ENCODE measurements around the gene GRID1.

GRID1 gene

GRCh38 chr10:85901599-85901998 lies 465.0 kb downstream of the GRID1 start:
- no peak for DNase-seq

DNA sequence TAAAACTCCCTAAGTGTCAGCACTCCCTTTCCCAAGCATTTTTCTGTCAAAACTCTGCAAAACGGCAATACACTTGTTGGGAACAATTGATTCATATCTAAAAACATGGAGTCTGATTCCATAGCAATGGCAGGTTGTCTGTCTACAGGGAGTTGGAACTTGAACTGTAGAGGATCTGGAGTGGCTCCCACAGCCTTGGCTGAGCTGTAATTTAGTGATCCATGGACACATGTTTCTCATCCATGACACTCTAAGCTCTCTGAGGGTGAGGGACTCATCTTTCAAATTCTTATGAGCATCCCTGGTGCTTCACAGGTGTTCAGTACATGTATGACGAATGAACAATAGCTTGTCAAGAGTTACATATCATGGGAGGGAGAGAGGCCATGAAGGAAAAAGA lies 466.1 kb downstream of the GRID1 start:
- DNase-seq = no peak

DNA sequence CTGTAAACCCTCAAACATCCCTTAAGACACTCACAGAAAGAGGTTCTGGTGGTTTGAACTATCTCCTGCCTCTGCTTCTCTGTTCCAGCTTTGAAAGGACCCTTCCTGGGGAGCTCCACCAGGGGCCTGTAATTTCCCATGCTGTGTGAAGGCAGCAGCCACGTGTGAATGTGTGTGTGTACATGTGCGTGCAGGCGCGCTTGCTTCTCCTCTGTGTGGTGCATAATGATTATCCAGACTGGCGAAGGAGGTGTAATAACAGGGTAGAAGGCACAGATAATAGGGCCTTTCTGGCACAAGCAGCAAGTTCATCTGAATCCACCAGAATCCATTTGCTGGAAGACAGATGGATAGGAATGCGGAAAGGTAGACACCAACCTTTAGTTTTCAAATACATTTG lies 466.5 kb downstream of the GRID1 start:
- no peak for DNase-seq

DNA sequence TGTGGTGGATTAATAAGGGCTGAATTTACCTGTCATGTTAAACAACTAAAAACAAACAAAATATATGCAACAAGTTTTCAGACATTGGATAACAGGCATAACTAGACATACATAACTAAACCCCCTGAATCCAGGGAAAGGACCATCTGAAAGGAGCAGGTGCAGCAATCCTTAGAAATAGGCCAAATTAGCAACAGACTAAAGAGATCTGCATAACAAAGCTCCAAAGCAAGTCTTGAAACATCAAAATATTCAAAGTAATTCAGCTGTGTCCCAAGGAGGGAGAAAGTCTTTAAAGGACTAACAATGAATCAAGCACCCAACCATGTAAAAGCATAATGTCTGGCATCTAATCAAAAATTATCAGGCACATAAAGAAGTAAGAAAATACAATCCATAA lies 475.1 kb downstream of the GRID1 start:
- DNase-seq = no peak

DNA sequence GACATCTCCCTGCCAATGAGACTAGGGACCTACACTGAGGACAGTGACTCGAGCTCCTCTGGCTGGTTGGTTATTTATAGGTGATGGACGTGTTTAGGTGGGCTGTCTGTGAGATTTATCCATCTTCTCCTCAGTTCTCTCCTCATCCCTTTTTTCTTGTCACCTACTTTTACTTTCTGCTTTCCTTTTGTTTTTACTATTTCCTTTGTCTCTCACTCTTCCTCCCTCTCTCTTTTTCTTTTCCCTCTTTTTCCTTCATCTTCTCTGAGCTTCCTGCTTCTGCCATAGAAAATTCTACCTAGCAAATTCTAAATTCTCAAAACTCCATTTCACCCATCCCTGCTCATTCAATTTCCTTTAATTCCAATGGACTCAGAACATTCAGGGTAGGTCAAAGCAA lies 478.0 kb downstream of the GRID1 start:
- no peak for DNase-seq

DNA sequence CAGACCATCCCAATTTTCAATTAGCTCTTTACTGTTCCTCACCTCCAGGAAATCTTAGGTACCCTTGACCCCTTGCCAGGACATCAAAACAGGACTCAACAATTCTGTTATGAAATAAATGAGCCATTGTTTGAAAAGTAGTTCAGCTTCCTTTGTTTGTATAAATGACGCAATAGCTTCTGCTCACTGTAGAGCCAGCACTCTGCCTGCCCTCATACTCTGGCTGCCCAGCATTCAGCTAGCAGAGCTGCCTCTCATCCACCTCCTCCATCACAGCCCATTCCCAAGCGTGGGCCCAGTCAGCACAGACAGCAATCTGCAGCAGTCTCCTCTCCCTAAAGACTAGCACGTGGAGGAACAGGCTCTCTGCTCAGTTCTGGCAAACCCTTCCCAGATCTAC lies 478.6 kb downstream of the GRID1 start:
- no peak for DNase-seq

GRCh38 chr10:85874208-85874607 lies 492.4 kb downstream of the GRID1 start:
- DNase-seq = no peak

DNA sequence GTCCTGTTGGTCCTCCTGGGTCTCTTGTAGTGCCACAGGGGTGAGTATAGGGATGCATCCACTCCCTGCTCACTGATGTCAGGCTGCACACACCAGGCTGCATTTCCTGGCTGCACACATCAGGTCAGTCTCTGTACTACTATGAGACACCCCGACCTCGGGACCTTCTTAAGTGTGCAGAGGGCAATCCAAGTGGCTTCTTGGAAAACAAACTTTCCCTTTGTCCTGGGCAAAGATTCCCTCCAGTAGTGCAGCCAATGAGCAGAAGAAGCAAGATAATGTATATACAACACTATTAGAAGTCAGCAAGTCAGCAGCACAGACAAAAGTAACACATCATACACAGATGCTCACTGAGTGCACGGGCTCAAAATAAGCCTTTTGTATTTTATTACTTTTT lies 493.5 kb downstream of the GRID1 start:
- no peak for DNase-seq

DNA sequence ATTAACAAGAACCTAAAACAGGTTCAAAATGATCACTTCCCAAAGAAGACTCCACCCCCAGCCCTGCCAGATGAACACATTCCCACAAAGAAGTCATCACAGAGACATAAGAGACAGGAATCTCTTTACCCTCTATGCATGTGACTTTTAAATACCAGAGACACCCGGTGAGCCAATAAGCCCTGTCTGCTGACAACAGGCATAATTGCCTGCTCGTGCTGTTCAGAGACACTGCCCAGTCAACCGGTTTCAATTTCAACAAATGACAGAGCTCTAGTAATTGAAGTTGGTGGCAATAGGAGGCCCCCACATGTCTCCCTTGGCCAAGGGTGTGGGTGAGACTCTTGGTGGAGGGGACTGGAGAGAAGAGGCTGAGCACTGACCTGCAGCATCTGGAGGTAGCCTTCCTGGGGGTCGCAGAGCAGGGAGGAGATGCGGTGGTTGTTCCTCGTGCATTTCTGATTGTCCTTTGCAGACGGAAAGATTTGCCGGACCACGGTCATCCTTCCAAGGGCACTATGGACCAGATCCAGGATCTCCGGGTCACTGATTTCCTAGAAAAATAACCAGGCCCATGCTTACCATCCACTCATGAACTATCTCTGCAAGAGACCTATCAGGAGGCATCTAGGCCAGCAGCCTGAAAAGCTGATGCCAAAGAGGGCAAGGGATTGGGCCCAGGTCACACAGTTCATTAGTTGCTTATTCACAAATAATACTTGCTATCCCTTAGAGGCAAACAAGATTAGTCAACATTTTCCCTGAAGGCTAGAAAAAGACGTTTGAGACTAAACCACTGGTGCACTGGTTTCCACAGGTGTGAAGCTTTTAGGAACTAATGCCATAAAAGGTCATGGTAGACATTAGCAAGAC lies 497.7 kb downstream of the GRID1 start:
- no peak for DNase-seq

GRCh38 chr10:85864868-85865526 lies 501.6 kb downstream of the GRID1 start:
- DNase-seq = no peak

DNA sequence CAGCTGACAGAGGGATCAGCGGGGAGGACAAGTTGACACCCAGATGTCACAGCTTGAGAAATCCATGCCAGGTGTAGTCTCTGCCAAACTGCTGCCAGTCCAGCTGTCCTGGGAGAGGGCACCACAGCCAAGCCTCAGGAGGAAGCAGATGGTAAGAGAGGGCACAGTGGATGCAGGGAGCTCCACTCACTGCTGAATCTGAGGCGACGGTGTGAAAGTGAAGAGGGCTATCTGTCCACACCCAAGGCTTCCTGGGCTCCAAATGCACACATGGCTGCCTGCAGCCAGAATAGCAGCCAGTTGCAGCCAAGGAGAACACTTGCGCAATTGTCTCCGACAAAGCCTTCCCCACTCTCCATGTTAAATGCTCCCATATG lies 502.4 kb downstream of the GRID1 start:
- no peak for DNase-seq

- DNase-seq = no peak
Measured at GRCh38 chr10:85863301-85864172, 503.1 kb downstream of the GRID1 start.

GRCh38 chr10:85862771-85863170 lies 503.8 kb downstream of the GRID1 start:
- no peak for DNase-seq

GRCh38 chr10:85861513-85862197 lies 504.9 kb downstream of the GRID1 start:
- DNase-seq = no peak

DNA sequence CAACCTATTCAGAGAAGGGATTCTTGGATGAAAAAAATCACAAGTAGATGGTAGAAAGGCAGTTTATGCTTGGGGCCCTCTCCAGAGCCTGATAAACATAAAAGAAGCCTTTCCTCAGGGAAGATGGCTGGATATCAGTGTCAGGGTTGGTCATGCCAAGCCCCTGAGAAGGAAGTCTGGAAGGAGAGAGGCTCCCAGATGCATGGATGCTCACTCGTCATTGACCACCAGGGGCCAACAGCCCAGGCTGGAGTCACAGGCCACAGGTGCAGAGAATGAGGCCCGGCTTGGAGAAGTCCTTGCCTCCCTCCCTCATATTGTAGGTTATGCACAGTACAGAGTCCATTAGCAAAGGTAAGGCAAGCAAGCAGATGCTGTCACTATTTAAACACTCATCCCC lies 506.7 kb downstream of the GRID1 start:
- no peak for DNase-seq

DNA sequence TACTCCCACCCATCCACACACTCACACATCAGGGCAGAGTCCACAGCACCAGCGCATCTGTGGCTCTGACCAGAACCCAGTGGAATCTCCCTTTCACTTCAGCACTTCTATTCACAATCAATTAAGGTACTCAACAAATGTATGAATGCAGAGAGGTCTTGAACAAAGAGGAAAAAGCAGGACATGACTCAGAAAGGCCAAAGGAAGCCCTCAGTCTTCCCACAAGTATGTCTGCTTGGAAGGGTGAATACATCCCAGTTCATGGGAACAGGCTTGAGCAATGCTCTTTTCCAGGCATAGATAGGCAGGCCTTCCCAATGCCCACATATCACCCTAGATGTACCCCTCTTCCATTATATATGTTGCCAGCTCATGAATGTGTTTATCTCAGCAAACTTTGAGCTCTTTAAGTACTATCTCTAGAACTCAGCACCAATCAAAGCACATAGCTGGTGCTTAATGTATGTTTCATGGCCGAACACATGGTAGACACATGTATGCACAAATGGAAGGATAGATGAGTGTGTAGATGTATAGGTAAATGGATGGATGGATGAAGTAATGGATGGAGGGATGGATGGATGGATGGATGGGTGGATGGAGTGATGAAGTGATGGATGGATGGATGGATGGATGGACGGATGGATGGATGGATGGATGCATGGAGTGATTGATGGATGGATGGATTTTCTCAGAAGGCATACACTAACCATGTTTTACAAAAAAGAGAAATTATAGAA lies 507.6 kb downstream of the GRID1 start:
- no peak for DNase-seq

DNA sequence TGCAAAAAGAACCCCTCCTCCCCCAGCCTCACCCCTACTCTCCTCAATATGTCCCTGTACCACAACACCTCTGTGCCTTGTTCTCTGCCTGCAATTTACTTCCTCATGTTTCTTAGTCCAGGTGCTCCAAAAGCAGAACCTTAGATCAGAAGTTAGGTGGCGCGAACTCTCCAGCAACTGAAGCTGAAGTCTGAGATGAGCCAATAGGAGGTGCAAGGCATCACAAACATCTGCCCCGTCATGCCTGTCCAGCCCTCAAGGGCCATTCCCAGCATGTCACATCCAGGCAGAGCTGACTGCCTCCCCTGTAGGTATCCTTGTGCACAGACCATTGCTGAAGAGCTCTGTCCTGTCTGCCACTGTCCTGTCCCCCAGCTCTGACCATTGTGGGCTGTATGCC lies 508.8 kb downstream of the GRID1 start:
- no peak for DNase-seq

GRCh38 chr10:85857305-85857704 lies 509.3 kb downstream of the GRID1 start:
- no peak for DNase-seq

DNA sequence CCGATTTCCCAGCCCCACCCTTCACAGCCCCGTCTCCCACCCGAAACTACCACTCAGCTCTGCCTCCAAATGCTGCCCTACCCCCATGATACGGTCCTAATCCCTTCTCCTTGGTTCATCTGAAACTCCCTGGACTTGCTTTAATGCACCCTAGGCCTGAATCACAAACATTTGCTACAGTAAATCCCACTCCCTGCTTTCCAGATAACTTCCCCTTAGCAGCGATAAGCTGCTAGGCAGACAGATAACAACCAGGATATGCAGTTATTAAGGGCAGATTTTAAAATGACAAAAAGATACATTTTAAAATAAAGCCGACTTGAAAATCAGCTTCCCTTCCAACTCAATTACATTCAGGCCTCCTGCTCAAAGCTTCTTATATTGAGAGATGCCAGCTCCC lies 514.7 kb downstream of the GRID1 start:
- no peak for DNase-seq

DNA sequence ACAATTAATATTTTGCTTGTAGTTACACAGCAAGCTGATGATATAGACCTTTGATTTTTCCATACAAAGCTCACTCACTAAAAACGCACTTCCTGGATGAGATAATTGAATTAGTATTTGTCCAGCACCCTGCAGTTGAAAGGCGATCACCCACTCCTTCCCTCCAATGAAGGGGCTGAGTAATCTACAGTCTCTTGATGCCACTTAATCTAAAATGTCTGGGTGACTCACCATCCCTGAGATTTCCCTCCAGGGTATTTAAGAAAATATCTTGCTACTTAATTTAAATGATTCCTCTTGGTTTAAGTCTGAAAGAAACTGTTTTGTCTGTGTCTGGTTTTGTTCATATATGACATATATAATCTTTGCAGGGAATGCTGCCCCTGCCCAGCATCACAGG lies 515.3 kb downstream of the GRID1 start:
- no peak for DNase-seq

DNA sequence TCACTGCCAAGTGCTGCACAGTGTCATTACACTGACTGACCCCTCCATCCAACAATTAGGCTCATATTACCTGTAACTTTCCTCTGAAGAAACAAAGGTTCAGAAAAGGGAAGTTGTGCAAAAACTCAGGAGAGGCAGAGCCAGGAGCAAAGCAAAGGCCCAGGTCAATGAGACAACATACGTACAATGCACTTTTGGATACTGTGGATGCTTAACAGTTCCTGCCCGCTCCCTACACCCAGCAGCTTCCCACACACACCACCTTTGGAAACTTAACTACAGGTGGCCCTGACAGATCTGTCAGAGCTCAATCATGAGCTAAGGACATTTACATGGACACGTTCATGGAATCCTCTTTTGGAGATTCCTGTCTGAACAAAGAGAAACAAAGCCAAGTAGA lies 515.9 kb downstream of the GRID1 start:
- DNase-seq = no peak

GRCh38 chr10:85849315-85849714 lies 517.3 kb downstream of the GRID1 start:
- DNase-seq = no peak

All from activated CD4-positive, alpha-beta T cell treated with anti-CD3 and anti-CD28 coated beads for 4 hours (primary cell).